HK-2 (cell line): Measurements from ENCODE around the gene CKS2.
A peak's percentile ranks its signal among the peaks of the same experiment; 100 is the strongest.
"Not testable (repeated sequence)": the region's sequence is repeated elsewhere in the genome, so short reads cannot be mapped to it uniquely, and the experiment has no call there.

ENCODE experiments used
- DNase-seq: peaks from one replicate; pipeline ENCODE4 v3.0.0-alpha.2; 2018; ENCODE audit not compliant: unreplicated experiment

Gene CKS2

DNA sequence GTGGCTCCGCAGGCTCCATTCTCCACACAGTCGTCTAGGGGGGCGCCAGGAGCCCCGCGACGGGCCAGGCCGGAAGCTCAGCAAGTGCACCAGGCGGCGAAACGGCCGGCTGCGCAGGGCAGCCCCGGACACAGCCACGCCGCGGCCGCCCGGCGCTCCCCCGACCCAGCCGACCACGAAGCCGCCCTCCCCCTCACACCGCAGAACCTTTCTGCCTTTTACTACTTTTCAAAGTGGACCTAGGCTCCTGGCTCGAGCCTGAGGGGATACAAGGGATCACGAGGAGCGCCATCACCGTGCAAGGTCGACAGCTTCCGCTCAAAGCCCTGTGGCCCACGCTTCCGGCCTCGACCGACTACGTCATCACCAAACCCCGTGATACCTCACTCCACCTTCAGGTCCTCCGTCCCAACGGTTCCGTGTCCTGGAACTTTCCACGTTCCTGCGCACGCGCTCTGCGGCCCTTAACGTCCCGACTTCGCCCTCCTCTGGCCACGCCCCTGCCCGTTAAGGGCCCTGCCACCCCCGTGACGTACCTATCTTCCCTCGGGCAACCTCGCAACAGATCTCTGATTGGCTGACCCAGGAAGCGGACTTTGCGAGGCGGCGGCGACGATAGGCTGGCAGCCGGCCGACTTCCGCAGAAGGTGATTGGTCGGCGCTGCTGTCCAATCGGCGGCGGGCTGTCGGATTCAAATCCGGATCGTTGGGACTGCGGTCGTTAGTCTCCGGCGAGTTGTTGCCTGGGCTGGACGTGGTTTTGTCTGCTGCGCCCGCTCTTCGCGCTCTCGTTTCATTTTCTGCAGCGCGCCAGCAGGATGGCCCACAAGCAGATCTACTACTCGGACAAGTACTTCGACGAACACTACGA lies at the start of gene CKS2:
CKS2 (plus strand) TSS at position 721 of the 871 bp plus-strand sequence; CDS start at position 819, 98 bp downstream.
- DNase-seq, result peak; percentile 100

DNA sequence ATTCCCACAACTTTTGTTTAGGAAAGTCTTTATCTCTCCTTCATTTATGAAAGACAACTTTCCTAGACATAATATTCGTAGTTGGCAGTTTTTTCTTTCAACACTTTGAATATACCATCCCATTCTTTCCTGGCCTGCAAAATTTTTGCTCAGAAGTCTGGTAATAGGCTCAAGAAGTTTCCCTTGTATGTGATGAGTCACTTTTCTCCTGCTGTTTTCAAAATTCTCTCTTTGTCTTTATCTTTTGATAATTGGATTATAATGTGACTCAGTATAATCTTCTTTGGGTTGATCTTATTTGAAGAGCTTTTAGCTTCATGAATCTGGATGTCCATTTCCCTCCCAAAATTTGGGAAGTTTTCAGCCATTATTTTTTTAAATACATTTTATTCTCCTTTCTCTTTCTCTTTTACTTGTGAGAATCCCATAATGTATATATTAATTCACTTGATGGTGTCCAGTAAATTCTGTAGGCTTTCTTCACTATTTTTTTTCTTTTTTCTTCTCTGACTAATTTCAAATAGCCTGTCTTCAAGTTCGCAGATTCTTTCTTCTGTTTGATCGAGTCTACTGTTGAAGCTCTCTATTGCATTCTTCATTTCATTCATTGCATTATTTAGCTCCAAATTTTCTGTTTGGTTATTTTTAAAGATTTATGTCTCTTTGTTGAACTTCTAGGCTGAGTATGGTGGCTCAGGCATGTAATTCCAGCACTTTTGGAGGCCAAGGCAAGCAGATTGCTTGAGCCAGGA lies 37.3 kb upstream of the CKS2 start:
- DNase-seq, result no peak

DNA sequence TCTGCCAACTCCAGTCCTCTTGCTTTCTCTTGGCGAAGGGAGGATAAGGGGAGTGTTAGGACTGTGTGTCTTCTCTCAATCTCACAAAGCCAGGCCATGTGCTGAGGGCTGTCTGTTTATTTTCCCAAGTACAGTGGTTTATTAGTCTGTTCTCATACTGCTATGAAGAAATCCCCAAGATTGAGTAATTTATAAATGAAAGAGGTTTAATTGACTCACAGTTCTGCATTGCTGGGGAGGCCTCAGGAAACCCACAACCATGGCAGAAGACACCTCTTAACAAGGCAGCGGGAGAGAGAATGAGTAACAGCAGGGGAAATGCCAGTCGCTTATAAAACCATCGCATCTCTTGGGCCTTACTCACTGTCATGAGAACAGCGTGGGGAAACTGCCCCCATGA lies 36.2 kb upstream of the CKS2 start:
- peak; percentile 56 for DNase-seq

DNA sequence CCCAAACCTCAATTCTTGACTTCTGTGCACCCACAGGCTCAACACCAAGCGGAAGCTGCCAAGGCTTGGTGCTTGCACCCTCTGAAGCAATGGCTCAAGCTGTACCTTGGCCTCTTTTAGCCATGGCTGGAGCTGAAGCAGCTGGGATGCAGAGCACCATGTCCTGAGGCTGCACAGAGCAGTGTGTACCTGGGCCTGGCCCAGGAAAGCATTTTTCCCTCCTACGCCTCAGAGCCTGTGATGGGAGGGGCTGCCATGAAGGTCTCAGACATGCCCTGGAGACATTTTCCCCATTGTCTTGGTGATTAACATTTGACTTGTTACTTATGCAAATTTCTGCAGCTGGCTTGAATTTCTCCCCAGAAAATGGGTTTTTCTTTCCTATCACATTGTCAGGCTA lies 35.0 kb upstream of the CKS2 start:
- DNase-seq, result not testable (repeated sequence)

DNA sequence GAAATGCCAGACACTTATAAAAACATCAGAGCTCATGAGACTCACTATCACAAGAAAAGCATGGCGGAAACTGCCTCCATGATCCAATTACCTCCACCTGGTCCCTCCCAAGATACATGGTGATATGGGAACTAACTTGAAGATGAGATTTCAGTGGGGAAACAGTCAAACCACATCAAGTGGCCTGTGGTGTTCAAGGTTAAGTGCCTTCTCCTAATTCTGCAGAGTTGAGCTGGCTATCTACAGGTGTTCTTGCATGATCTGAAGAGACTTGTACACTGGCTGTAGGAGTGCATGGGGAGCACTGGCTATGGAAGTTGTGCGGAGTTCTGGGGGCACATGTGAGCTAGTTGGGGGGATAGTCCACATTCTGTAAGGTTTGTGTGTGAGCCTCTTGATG lies 34.0 kb upstream of the CKS2 start:
- DNase-seq, result no peak

DNA sequence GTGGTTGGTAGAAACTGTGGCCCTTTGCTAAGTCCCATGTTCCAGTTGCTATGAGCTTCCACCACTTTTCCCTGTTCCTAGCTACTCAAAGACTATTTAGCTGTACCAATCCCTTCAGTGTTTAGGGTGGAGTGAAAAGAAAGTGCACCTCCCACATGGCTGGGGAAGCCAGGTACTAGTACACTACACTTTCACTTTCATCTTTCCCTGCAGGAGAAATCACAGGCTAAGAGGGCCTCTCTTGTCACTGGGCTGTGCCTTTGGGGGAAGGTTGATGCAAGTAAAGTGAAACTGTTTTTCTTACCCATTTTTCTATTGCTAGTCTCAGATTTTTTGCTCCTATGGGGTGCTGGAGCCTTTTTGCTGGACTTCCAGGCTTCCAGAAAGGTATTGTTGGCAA lies 33.5 kb upstream of the CKS2 start:
- DNase-seq, result no peak

DNA sequence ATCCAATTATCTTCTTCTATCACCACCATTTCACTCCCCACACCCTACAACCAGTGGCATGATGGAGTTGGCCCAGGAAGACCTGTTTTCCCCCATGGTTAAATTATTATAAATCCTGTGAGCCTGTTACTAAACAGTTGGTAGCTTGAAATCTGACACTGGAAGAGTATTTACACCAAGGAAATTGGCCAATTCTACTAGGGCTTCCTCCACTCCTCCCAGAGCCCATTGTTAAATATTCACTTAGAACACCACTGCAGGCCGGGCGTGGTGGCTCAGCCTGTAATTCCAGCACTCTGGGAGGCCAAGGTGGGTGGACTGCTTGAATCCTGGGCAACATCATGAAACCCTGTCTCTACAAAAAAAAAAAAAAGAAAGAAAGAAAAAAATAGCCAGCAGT lies 32.4 kb upstream of the CKS2 start:
- DNase-seq, result peak; percentile 28

DNA sequence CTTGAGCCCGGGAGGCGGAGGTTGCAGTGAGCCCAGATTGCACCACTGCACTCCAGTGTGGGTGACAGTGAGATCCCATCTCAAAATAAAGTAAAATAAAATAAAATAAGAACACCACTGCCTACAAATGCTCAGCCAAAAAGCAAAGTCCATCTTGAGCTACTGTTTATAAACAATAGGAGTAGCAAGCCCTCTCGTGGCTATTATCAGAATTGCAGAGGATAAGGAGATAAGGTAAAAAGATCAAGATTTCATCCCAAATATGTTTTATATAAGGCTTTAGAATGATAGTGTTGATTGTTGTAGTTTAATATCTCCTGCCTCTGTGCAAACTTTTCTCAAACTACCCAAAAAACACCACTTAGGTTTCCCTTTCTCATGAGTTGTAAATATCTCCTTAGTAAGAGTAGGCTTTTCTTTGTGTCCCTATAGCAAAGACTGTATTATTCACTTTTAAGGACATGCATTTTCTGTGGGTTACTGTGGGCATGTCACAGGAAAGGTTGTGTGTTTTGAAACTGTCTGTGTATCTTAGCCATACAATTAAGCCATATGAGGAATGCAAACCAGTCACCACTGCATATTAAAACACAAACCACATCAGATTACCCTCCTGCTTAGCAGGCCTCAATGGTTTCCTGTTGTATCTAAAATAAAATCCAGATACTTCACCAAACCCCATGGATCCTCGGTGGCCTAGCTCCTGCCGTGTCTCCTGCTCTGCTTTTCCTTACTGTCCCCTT lies 31.8 kb upstream of the CKS2 start:
- DNase-seq, result no peak

DNA sequence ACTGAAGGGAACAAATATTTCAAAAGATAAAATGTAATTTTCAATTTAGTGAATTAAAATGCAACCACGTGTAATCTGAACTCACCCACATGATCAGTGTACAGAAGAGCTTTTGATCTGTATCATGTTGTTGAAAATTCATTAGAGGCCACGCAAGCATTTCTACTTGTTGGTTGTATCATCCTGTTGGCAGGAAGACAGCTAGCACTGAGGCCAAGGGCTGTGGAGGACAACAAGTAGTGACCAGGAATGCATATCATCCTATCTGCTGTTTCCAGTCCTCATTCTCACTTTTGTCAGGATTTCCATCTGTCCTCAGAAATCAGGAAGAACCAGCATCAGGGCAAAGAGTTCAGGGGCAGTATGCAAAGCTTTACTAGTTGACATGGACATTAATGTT lies 29.9 kb upstream of the CKS2 start:
- DNase-seq, result no peak

DNA sequence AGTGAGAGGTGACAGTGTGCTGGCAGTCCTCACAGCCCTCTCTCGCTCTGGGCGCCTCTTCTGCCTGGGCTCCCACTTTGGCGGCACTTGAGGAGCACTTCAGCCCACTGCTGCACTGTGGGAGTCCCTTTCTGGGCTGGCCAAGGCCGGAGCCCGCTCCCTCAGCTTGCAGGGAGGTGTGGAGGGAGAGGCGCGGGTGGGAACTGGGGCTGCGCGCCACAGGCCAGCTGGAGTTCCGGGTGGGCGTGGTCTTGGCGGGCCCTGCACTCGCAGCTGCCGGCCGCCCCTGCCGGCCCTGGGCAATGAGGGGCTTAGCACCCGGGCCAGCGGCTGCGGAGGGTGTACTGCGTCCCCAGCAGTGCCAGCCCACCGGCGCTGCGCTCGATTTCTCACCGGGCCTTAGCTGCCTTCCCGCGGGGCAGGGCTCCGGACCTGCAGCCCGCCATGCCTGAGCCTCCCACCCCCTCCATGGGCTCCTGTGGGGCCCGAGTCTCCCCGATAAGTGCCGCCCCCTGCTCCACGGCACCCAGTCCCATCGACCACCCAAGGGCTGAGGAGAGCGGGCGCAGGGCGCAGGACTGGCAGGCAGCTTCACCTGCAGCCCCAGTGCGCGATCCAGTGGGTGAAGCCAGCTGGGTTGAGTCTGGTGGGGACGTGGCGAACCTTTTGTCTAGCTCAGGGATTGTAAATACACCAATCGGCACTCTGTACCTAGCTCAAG lies 28.6 kb upstream of the CKS2 start:
- DNase-seq, result not testable (repeated sequence)

DNA sequence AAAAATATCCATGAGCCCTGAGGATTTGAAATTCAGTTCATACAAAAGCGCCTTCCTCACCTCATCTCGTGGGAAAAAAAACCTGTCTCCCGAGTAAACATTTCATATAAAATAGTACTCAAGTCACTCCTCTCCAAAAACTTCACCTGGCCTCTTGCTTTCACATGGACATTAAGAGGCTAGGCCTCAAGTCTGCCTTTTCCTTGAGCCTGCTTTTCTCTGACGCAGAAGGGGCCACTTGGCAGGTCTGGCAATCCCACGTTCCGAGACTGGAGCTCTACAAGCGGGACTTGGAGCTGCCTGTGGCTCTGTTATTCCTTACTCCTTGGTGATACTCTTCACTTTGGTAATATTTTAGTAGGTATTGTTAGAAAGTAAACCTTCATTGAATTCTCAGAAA lies 26.9 kb upstream of the CKS2 start:
- DNase-seq, result no peak

DNA sequence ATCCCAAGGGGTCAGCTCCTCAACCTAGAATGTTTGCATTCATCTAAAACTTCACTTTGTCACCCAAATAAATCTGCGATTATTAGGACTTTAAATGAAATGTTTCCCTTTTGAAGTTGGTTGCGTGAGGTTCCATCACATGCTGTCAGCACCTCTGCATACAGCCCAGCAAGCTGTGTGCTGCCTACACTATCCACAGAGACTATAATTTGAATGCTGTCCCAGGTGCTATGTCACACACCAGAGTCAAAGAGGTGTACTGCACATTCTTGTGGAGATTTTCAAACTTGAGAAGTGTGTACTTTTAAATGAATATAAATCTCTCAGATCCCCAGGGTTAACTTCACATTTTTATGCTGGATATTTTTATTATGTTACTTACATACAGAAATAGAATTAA lies 19.3 kb upstream of the CKS2 start:
- no peak for DNase-seq

DNA sequence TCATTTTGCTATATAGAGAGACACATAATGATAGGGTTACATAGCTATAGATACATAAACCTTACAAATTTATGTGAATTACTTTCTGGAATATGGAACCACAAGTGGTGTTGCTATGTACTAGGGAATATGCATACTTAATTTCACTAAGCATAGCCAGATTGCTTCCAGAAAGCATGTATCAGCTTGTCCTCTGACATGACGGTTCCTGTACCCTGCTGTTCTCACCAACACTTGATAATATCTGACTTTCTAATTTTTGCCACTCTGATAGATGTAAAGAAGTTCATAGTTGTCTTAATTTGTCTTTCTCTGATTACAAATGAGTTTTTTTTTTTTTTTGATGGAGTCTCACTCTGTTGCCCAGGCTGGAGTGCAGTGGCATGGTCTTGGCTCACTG lies 18.0 kb upstream of the CKS2 start:
- no peak for DNase-seq

DNA sequence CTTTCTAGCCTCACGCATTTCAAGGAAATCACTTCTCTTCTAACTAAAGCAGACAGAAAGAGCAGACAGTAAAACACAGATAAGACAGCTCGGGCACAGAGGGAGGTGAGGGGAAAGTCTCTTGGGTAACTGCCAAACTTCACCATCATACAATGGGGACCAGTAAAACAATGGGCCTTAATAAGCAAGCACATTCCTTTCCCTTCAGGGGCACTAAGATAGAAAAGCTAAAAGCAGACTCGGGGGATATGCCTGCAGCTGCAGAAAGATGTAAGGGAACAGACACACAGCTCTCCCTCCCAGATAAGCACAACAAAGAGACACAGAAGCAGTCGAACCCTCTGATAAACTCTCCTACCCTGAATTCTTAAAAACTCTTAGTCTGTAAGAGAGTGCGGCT lies 15.6 kb upstream of the CKS2 start:
- DNase-seq, result no peak

DNA sequence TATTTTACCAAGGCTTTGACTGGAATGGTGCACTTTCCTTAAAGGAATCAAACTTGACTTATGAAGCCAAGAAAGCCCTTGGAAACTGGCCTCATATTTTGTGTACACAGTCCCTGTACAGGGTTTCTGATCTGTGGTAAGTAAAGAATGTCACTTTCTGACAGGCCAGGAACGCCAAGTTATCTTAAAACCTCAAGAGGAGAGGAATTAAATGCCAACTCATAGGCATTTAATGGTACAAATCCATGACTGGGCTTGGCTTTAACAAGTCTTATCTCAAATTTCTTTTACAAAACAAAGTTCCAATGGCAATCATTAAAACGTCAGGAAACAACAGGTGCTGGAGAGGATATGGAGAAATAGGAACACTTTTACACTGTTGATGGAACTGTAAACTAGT lies 9.0 kb upstream of the CKS2 start:
- DNase-seq, result not testable (repeated sequence)

DNA sequence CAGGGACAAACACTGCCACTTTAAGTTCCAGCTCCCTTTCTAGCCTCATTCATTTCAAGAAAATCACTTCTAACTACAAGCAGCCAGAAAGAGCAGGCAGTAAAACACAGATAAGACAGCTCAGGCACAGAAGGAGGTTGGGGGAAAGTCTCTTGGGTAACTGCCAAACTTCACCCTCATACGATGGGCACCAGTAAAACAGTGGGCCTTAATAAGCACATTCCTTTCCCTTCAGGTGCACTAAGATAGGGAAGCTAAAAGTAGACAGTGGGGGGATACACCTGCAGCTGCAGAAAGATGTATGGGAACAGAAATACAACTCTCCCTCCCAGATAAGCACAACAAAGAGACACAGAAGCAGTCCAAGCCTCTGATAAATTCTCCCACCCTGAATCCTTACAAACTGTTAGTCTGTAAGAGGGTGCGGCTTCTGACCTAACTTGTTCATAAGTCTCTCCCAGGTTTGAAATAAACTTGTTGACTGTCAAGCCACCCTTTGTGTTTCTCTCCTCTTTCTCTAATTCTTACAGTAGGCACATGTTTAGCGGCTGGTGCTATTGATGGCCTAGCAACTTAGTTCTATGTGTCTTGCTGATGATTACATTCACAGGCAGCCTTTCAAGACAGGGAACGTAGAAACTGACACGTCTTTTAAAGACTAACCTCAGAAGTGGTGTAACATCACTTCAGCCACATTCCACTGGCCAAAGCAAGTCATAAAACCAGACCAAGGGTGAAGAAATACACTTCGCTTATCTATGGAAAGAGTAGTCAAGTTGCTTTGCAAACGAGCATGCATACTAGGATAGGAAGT lies 6.8 kb upstream of the CKS2 start:
- no peak for DNase-seq

DNA sequence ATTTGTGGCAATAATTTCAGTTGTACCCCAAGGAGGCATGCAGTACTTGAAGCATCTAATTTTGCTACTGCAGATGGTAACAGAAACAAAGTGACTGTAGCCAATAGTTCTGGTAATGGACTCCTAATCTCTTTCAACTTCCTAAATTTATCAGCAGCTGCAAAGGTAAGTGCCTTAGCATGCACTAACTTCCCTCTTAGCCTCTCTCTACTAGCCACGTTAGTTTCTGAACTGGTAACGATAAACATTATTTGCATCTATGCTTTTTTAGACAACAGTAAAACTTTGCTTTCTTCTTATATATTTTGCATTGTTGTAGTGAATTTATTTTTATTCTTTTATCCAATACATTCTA lies 6.2 kb upstream of the CKS2 start:
- no peak for DNase-seq

DNA sequence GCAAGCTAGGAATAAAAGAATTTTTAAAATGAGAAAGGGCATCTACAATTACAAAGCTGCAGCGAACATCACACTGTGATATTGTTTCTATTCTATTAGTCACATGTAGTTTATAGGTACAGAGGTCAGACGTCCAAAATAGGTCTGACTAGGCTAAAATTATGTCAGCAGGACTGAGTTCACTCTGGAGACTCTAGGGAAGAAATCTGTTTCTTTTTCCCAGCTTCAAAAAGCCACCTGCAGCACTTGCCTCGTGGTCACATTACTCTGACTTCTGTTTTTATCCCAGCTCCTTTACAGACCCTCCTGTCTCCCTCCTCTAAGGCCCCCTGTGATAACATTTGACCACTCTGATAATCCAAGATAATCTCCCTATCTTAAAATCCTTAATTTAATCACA lies 5.1 kb upstream of the CKS2 start:
- DNase-seq, result no peak

DNA sequence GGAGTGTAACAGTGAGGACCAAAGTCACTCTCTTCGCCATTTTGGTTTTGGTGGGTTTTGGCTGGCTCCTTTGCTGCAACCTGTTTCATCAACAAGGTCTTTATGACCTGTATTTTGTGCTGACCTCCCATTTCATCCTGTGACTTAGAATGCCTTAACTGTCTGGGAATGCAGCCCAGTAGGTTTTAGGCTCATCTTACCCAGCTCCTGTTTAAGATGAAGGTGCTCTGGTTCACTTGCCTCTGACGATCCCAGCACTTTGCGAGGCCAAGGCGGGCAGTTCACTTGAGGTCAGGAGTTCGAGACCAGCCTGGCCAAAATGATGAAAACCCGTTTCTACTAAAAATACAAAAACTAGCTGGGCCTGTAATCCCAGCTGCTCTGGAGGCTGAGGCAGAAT lies 1.8 kb upstream of the CKS2 start:
- DNase-seq, result no peak

DNA sequence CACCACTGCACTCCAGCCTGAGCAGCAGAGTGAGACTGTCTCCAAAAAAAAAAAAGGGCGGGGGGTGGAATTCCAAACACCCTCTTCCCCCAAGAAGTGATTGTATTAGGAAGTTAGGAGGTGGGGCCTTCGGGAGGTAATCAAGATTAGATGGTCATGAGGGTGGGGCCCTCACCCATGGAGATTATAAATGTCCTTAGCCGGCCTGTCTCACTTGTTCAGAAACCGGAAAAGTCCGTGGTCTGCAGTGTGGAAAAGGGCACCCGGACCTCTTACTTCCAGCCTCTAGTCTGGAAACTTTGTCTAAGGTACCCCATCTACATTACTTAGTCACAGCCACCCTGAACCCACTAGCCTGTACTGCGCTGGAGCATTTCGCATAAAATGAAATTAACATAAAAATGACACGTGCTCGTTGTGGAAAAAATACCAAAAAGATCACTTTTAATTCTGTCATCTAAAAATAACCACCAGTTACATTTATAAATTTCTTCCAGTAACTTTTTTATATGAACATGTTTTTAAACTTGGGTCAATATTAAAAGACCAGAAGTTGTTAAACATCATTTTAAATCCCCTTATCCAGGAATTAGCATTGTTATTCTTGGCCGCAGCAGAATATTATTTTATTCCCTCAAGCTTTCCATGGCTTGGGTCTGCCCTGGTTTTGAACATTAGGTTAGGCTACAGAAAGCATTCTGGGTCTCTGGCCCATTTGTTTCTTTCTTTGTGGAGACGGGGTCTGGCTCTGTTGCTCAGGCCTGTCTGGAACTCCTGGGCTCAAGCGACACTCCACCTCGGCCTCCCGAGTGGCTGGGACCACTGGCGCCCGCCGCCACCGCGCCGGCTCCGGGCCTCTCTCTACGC lies 1.2 kb upstream of the CKS2 start:
- DNase-seq, result peak; percentile 33
